Ishikawa (cell line): ENCODE measurements around the gene ST6GALNAC3.

ENCODE experiments used
- CREB1 ChIP-seq: IDR thresholded peaks from 2 replicates; pipeline ENCODE4 v1.6.1; 2012; ENCODE audit warnings: low read depth
- EGR1 ChIP-seq: IDR thresholded peaks from 2 replicates; pipeline ENCODE4 v1.6.1; 2012
- TAF1 ChIP-seq: IDR thresholded peaks from 2 replicates; pipeline ENCODE4 v1.6.1; 2012; ENCODE audit warnings: low read depth, mild to moderate bottlenecking
- YY1 ChIP-seq: IDR thresholded peaks from 2 replicates; pipeline ENCODE4 v1.6.1; 2012; ENCODE audit warnings: low read depth
- ZBTB7A ChIP-seq: IDR thresholded peaks from 2 replicates; pipeline ENCODE4 v1.6.1; 2012; ENCODE audit warnings: low read depth
- TF ChIP-seq, protein P1 (sequence below): IDR thresholded peaks from 2 replicates; pipeline ENCODE4 v1.6.1; 2012
- TF ChIP-seq, protein P2 (sequence below): IDR thresholded peaks from 2 replicates; pipeline ENCODE4 v1.6.1; 2012; ENCODE audit warnings: low read depth, mild to moderate bottlenecking

DNA sequence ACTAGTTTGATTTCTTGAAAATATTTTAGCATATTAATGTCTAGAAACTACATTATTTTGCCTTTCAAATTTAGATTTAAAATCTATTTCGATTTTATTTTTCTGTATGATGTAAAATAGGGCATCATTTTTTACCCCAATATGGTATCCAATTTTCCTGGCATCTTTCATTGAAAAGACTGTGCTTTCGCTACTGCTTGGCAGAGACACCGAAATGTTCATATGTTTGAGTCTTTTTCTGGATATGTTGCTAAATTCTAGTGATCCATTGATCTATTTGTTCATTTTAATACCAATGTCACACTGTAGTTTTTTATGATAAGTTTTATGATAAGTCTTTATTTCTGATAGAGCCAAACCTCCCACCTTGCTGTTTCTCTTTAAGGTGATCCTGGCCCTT is 24.3 kb downstream of the ST6GALNAC3 start:
- TF ChIP-seq, protein P1, sequence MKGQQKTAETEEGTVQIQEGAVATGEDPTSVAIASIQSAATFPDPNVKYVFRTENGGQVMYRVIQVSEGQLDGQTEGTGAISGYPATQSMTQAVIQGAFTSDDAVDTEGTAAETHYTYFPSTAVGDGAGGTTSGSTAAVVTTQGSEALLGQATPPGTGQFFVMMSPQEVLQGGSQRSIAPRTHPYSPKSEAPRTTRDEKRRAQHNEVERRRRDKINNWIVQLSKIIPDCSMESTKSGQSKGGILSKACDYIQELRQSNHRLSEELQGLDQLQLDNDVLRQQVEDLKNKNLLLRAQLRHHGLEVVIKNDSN, result no peak
- TF ChIP-seq ZBTB7A, result no peak
- no peak for TF ChIP-seq YY1
- TF ChIP-seq TAF1, result no peak
- TF ChIP-seq, protein P2, sequence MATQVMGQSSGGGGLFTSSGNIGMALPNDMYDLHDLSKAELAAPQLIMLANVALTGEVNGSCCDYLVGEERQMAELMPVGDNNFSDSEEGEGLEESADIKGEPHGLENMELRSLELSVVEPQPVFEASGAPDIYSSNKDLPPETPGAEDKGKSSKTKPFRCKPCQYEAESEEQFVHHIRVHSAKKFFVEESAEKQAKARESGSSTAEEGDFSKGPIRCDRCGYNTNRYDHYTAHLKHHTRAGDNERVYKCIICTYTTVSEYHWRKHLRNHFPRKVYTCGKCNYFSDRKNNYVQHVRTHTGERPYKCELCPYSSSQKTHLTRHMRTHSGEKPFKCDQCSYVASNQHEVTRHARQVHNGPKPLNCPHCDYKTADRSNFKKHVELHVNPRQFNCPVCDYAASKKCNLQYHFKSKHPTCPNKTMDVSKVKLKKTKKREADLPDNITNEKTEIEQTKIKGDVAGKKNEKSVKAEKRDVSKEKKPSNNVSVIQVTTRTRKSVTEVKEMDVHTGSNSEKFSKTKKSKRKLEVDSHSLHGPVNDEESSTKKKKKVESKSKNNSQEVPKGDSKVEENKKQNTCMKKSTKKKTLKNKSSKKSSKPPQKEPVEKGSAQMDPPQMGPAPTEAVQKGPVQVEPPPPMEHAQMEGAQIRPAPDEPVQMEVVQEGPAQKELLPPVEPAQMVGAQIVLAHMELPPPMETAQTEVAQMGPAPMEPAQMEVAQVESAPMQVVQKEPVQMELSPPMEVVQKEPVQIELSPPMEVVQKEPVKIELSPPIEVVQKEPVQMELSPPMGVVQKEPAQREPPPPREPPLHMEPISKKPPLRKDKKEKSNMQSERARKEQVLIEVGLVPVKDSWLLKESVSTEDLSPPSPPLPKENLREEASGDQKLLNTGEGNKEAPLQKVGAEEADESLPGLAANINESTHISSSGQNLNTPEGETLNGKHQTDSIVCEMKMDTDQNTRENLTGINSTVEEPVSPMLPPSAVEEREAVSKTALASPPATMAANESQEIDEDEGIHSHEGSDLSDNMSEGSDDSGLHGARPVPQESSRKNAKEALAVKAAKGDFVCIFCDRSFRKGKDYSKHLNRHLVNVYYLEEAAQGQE, result no peak
- no peak for TF ChIP-seq EGR1
- TF ChIP-seq CREB1, result no peak
